CD8-positive, alpha-beta memory T cell (primary cell): Measurements from ENCODE around the gene FOXD1. TPM values are rescaled to one million over a fixed set of nuclear protein-coding genes. Genes with fewer than 3 reads are reported as not detected.
"Not testable (repeated sequence)": the region's sequence is repeated elsewhere in the genome, so short reads cannot be mapped to it uniquely, and the experiment has no call there.

Experiments used
- CTCF ChIA-PET: fragments of 350-600 bp; sonication (Branson Sonifier 250); formaldehyde crosslinking; loops from one replicate; lab custom pipeline; 2021; ENCODE audit warnings: antibody characterized with exemption; lab: Charles Lee
- POLR2A ChIA-PET: fragments of 350-600 bp; sonication (Branson Sonifier 250); formaldehyde crosslinking; loops from one replicate; lab custom pipeline; 2021; ENCODE audit warnings: antibody characterized with exemption; lab: Charles Lee
- DNase-seq, 5 donors: peaks; one replicate each; pipeline versions ENCODE4 v3.0.0 to v3.0.0-alpha.2; 2020 to 2022; ENCODE audit warnings: mixed read lengths in 1 of 5
- H3K27ac ChIP-seq: one replicate; pipeline ENCODE4 v1.7.0; 2013; ENCODE audit warnings: low read depth, mild to moderate bottlenecking, low read length, moderate library complexity
- H3K27me3 ChIP-seq: 2 replicates; pipeline ENCODE4 v1.7.0; 2013; ENCODE audit warnings: low read length, mild to moderate bottlenecking; ENCODE audit not compliant: insufficient read depth, poor library complexity, severe bottlenecking
- H3K36me3 ChIP-seq: 2 replicates; pipeline ENCODE4 v1.7.0; 2013; ENCODE audit warnings: mild to moderate bottlenecking, low read length, moderate library complexity; ENCODE audit not compliant: insufficient read depth
- H3K4me1 ChIP-seq: 2 replicates; pipeline ENCODE4 v1.7.0; 2013; ENCODE audit warnings: mild to moderate bottlenecking, low read length, moderate library complexity; ENCODE audit not compliant: insufficient read depth
- H3K4me3 ChIP-seq: 2 replicates; pipeline ENCODE4 v1.7.0; 2013; ENCODE audit warnings: mild to moderate bottlenecking, low read length
- H3K9me3 ChIP-seq: 2 replicates; pipeline ENCODE4 v1.7.0; 2013; ENCODE audit warnings: mild to moderate bottlenecking, low read length
- H3K27ac Mint-ChIP-seq, 8 donors: one replicate each; pipeline ENCODE4 v1.8.0; 2020 to 2021; ENCODE audit warnings: mixed read lengths in 8 of 8, mild to moderate bottlenecking in 6 of 8, inconsistent platforms in 3 of 8, moderate library complexity in 3 of 8
- H3K27me3 Mint-ChIP-seq, 2 donors: one replicate each; pipeline ENCODE4 v1.8.0; 2020 to 2021; ENCODE audit warnings: mixed read lengths in 2 of 2, mild to moderate bottlenecking in 1 of 2, moderate library complexity in 1 of 2
- H3K36me3 Mint-ChIP-seq, 3 donors: one replicate each; pipeline ENCODE4 v1.8.0; 2020 to 2021; ENCODE audit warnings: mixed read lengths in 3 of 3, inconsistent platforms in 1 of 3, mild to moderate bottlenecking in 1 of 3
- H3K4me1 Mint-ChIP-seq, 3 donors: one replicate each; pipeline ENCODE4 v1.8.0; 2020 to 2021; ENCODE audit warnings: mixed read lengths in 3 of 3, inconsistent platforms in 1 of 3, mild to moderate bottlenecking in 1 of 3
- H3K4me3 Mint-ChIP-seq, 7 donors: one replicate each; pipeline ENCODE4 v1.8.0; 2020 to 2021; ENCODE audit warnings: mixed read lengths in 7 of 7, mild to moderate bottlenecking in 6 of 7, moderate library complexity in 4 of 7, inconsistent platforms in 2 of 7
- H3K9me3 Mint-ChIP-seq, 5 donors: one replicate each; pipeline ENCODE4 v1.8.0; 2020 to 2022; ENCODE audit warnings: mixed read lengths in 5 of 5, mild to moderate bottlenecking in 3 of 5, moderate library complexity in 2 of 5, inconsistent platforms in 1 of 5
- polyA plus RNA-seq: library from polyadenylated mRNA; unstranded; fragments of 300-500 nt; fragmentation: Illumina TruSeq; gene quantifications from one replicate; pipeline ENCODE4 v1.2.3, GENCODE V29; 2021
- total RNA-seq, 2 experiments: library from RNA; stranded (reverse); gene quantifications; one replicate each; pipeline ENCODE4 v1.2.3, GENCODE V29; 2021

Gene FOXD1
- total and polyA plus RNA-seq, 3 experiments from 2014 or later: 0.09 to 0.22 TPM; not detected in 1

GRCh38 chr5:73482383-73483136 is 34.0 kb upstream of the FOXD1 start:
- Histone ChIP-seq H3K9me3 (no peaks in the 10 kb centered on the region), H3K36me3 (no peaks in the 10 kb centered on the region), H3K4me1 (no peaks in the 10 kb centered on the region), H3K27ac (no peak overlapping the region), H3K27me3 (no peaks in the 10 kb centered on the region), H3K4me3 (no peak overlapping the region)
- Mint-ChIP-seq H3K9me3 (peaks cover 0 to 2% (median 0%) of the 10 kb centered on the region in 5 donors), H3K36me3 (no peaks in the 10 kb centered on the region), H3K4me1 (no peaks in the 10 kb centered on the region), H3K27me3 (peaks cover 11 to 39% of the 10 kb centered on the region in 2 donors), H3K4me3 (no peak overlapping the region), H3K27ac (no peak overlapping the region)
- no peak for DNase-seq
- POLR2A ChIA-PET: no interaction called here
- CTCF ChIA-PET: no interaction called here

GRCh38 chr5:73480500-73480899 is 31.9 kb upstream of the FOXD1 start:
- Mint-ChIP-seq H3K9me3 (peaks cover 0 to 2% (median 0%) of the 10 kb centered on the region in 5 donors), H3K4me3 (no peak overlapping the region), H3K36me3 (no peaks in the 10 kb centered on the region), H3K4me1 (no peaks in the 10 kb centered on the region), H3K27me3 (peaks cover 11 to 31% of the 10 kb centered on the region in 2 donors), H3K27ac (no peak overlapping the region)
- H3K36me3 ChIP-seq: no peaks in the 10 kb centered on the region
- ChIA-PET POLR2A (no interaction called here), CTCF (interaction anchor here (1.0 kb wide), 1 partner anchor 279 kb away, joined by 3 read pairs; no protein-coding TSS in a partner anchor)
- H3K4me3 ChIP-seq: no peak overlapping the region
- H3K4me1 ChIP-seq: no peaks in the 10 kb centered on the region
- no peak overlapping the region for H3K27ac ChIP-seq
- no peaks in the 10 kb centered on the region for H3K9me3 ChIP-seq
- H3K27me3 ChIP-seq: no peaks in the 10 kb centered on the region
- DNase-seq: no peak

- no peaks in the 10 kb centered on the region for H3K9me3 ChIP-seq
- no peak overlapping the region for H3K4me3 Mint-ChIP-seq
- H3K27ac ChIP-seq: no peak overlapping the region
- H3K27me3 ChIP-seq: no peaks in the 10 kb centered on the region
- H3K4me1 Mint-ChIP-seq: no peaks in the 10 kb centered on the region
- H3K36me3 ChIP-seq: no peaks in the 10 kb centered on the region
- ChIA-PET CTCF (no interaction called here), POLR2A (no interaction called here)
- H3K4me3 ChIP-seq: no peak overlapping the region
- no peak overlapping the region for H3K27ac Mint-ChIP-seq
- H3K36me3 Mint-ChIP-seq: peaks cover 0 to 3% (median 0%) of the 10 kb centered on the region in 3 donors
- H3K9me3 Mint-ChIP-seq: peaks cover 0 to 3% (median 0%) of the 10 kb centered on the region in 5 donors
- no peak for DNase-seq
- peaks cover 8 to 32% of the 10 kb centered on the region in 2 donors for H3K27me3 Mint-ChIP-seq
- no peaks in the 10 kb centered on the region for H3K4me1 ChIP-seq
These were observed 23.5 kb upstream of the FOXD1 start for GRCh38 chr5:73472116-73472515.

GRCh38 chr5:73471654-73472053 is 23.1 kb upstream of the FOXD1 start:
- Mint-ChIP-seq H3K4me1 (no peaks in the 10 kb centered on the region), H3K36me3 (peaks cover 0 to 3% (median 0%) of the 10 kb centered on the region in 3 donors), H3K9me3 (peaks cover 0 to 3% (median 0%) of the 10 kb centered on the region in 5 donors), H3K27ac (no peak overlapping the region), H3K4me3 (no peak overlapping the region), H3K27me3 (peaks cover 8 to 32% of the 10 kb centered on the region in 2 donors)
- ChIA-PET CTCF (interaction anchor here (1.1 kb wide), 1 partner anchor 9 kb away, joined by 3 read pairs; no protein-coding TSS in a partner anchor), POLR2A (no interaction called here)
- no peak for DNase-seq
- Histone ChIP-seq H3K4me1 (no peaks in the 10 kb centered on the region), H3K9me3 (no peaks in the 10 kb centered on the region), H3K27me3 (no peaks in the 10 kb centered on the region), H3K4me3 (no peak overlapping the region), H3K27ac (no peak overlapping the region), H3K36me3 (no peaks in the 10 kb centered on the region)

- peaks cover 0 to 3% (median 0%) of the 10 kb centered on the region in 3 donors for H3K36me3 Mint-ChIP-seq
- ChIA-PET POLR2A (no interaction called here), CTCF (no interaction called here)
- H3K9me3 Mint-ChIP-seq: peaks cover 0 to 3% (median 0%) of the 10 kb centered on the region in 5 donors
- Histone ChIP-seq H3K27me3 (peaks cover 6% of the 10 kb centered on the region), H3K4me3 (no peak overlapping the region), H3K27ac (no peak overlapping the region), H3K4me1 (no peaks in the 10 kb centered on the region), H3K9me3 (no peaks in the 10 kb centered on the region), H3K36me3 (no peaks in the 10 kb centered on the region)
- H3K4me3 Mint-ChIP-seq: no peak overlapping the region
- H3K4me1 Mint-ChIP-seq: no peaks in the 10 kb centered on the region
- no peak for DNase-seq
- peaks cover 9 to 32% of the 10 kb centered on the region in 2 donors for H3K27me3 Mint-ChIP-seq
- no peak overlapping the region for H3K27ac Mint-ChIP-seq
These were observed 21.3 kb upstream of the FOXD1 start for GRCh38 chr5:73469878-73470277.

- H3K9me3 ChIP-seq, POLR2A ChIA-PET, CTCF ChIA-PET, H3K36me3 Mint-ChIP-seq, H3K27me3 ChIP-seq, H3K4me3 Mint-ChIP-seq, H3K27ac ChIP-seq, H3K36me3 ChIP-seq, H3K4me1 ChIP-seq, DNase-seq, H3K4me3 ChIP-seq, H3K27ac Mint-ChIP-seq, H3K9me3 Mint-ChIP-seq, H3K4me1 Mint-ChIP-seq: not testable (repeated sequence)
- H3K27me3 Mint-ChIP-seq: peaks cover 15 to 38% of the 10 kb centered on the region in 2 donors
These were observed 20.1 kb upstream of the FOXD1 start for GRCh38 chr5:73468638-73469037.

DNA sequence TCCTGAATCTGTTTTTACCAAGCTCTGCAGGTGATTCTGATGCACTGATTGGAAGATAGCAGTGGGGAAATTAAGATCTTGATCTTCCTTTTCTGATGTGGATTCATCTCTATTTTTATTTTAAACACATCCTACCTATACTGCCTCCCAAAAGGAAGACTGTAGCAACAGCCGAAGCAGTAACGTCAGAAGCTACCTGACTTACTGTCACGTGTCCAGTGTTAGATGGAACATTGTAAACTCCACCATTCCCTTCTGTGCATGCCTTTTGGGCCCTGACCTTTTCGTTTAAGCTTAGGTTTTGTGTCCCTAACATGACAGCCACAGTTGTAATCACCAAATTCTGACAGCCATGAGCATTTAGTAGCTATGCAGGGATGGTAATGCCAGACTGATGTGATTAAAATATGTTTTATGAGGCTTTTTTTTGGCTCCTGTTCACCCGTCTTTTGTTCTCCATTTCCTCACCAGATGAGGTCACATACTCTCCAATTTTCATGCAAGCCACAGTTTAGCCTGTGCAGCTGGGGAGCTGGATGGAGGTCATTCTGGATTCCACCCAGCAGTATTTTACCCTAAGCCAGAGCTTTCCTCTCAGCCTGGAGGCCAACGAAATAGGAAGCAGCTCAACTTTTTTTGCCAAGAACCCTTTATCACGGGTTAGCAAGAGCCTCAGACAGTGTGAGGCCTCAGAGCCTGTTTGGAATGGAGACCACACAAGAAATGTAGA is 15.6 kb upstream of the FOXD1 start:
- H3K4me1 Mint-ChIP-seq: no peaks in the 10 kb centered on the region
- H3K4me3 ChIP-seq: no peak overlapping the region
- H3K36me3 Mint-ChIP-seq: peaks cover 0 to 3% (median 0%) of the 10 kb centered on the region in 3 donors
- no peak for DNase-seq
- no peaks in the 10 kb centered on the region for H3K36me3 ChIP-seq
- H3K27me3 ChIP-seq: peaks cover 10% of the 10 kb centered on the region
- H3K27ac ChIP-seq: no peak overlapping the region
- peaks cover 18 to 45% of the 10 kb centered on the region in 2 donors for H3K27me3 Mint-ChIP-seq
- no peak overlapping the region for H3K4me3 Mint-ChIP-seq
- CTCF ChIA-PET: interaction anchor here (0.8 kb wide), 1 partner anchor 10 kb away, joined by 4 read pairs; no protein-coding TSS in a partner anchor
- H3K9me3 ChIP-seq: no peaks in the 10 kb centered on the region
- no peaks in the 10 kb centered on the region for H3K4me1 ChIP-seq
- no peak overlapping the region for H3K27ac Mint-ChIP-seq
- peaks cover 0 to 3% (median 0%) of the 10 kb centered on the region in 5 donors for H3K9me3 Mint-ChIP-seq
- POLR2A ChIA-PET: no interaction called here

DNA sequence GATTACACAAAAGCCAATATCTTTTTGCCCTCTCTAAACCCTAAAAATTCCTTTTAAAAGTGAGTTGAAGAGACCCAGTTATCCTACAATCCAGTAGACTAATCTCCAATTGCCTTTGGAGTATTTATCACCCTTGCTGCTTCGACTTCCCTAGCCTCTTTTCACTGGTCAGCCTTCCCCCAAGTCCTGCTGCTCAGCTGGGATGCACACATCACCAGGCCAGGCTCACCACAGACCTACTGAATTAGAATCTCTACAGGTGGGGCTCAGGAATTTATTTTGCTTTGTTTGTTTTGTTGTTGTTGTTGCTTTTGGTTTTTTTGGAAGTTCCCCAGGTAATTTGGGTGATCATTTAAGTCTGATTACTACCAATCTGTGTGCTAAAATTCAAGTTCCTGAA is 11.6 kb upstream of the FOXD1 start:
- ChIA-PET POLR2A (no interaction called here), CTCF (interaction anchor here (1.0 kb wide), 1 partner anchor 9 kb away, joined by 3 read pairs; no protein-coding TSS in a partner anchor)
- H3K27me3 ChIP-seq: peaks cover 14% of the 10 kb centered on the region
- no peak overlapping the region for H3K27ac ChIP-seq
- no peaks in the 10 kb centered on the region for H3K4me1 ChIP-seq
- no peaks in the 10 kb centered on the region for H3K36me3 ChIP-seq
- H3K9me3 Mint-ChIP-seq: peaks cover 0 to 2% (median 0%) of the 10 kb centered on the region in 5 donors
- H3K27ac Mint-ChIP-seq: no peak overlapping the region
- H3K4me3 Mint-ChIP-seq: no peak overlapping the region
- no peak for DNase-seq
- no peaks in the 10 kb centered on the region for H3K9me3 ChIP-seq
- no peak overlapping the region for H3K4me3 ChIP-seq
- H3K4me1 Mint-ChIP-seq: no peaks in the 10 kb centered on the region
- H3K27me3 Mint-ChIP-seq: peaks cover 42 to 65% of the 10 kb centered on the region in 2 donors
- no peaks in the 10 kb centered on the region for H3K36me3 Mint-ChIP-seq
